B cell (primary cell): Measurements from ENCODE around the gene MINPP1. TPM values are rescaled to one million over a fixed set of nuclear protein-coding genes. Genes with fewer than 3 reads are reported as not detected.

Experiments used
- ATAC-seq: fragments of 200-7000 bp; cut with Tn5 transposase; one replicate; pipeline ENCODE4 v1.10.0; 2021; ENCODE audit warnings: low read depth, mild to moderate bottlenecking, moderate number of reproducible peaks, moderate library complexity
- CTCF ChIA-PET: fragments of 350-600 bp; sonication (Branson Sonifier 250); formaldehyde crosslinking; loops from one replicate; lab custom pipeline; 2021; ENCODE audit warnings: antibody characterized with exemption, inconsistent platforms; lab: Charles Lee
- POLR2A ChIA-PET: fragments of 350-600 bp; sonication (Branson Sonifier 250); formaldehyde crosslinking; loops from one replicate; lab custom pipeline; 2021; ENCODE audit warnings: antibody characterized with exemption; lab: Charles Lee
- DNase-seq: peaks from one replicate; pipeline ENCODE4 v3.0.0; 2013
- H2AFZ ChIP-seq: 2 replicates; pipeline ENCODE4 v1.6.1; 2012; ENCODE audit warnings: mild to moderate bottlenecking, low read depth, low read length; ENCODE audit not compliant: insufficient read depth, poor library complexity, severe bottlenecking
- H3K27ac ChIP-seq, 2 donors: 1 replicate in 1 of 2; 2 replicates in 1 of 2; pipeline ENCODE4 v1.5.1; 2012 to 2013; ENCODE audit warnings: low read length in 2 of 2, mild to moderate bottlenecking in 2 of 2, moderate library complexity in 1 of 2
- H3K27me3 ChIP-seq, 4 experiments: fragments of 200-600 bp in 1 of 4; sonication (generic) in 1 of 4; replicated peaks in 1 of 4; 1 replicate in 2 of 4; 2 replicates in 2 of 4; pipeline versions ENCODE4 v1.6.1 to v1.7.0; 2013 to 2016; ENCODE audit warnings: low read length in 3 of 4, mild to moderate bottlenecking in 2 of 4, mixed read lengths in 1 of 4, moderate library complexity in 1 of 4; ENCODE audit not compliant: insufficient read depth in 4 of 4, control insufficient read depth in 3 of 4; ENCODE audit errors: control extremely low read depth in 1 of 4
- H3K36me3 ChIP-seq, 2 experiments: replicated peaks in 1 of 2; 1 replicate in 1 of 2; 2 replicates in 1 of 2; pipeline versions ENCODE4 v1.6.1 to v1.7.1; 2013; ENCODE audit warnings: low read length in 1 of 2; ENCODE audit not compliant: insufficient read depth in 2 of 2, control insufficient read depth in 1 of 2; ENCODE audit errors: control extremely low read depth in 1 of 2, extremely low read depth in 1 of 2
- H3K4me1 ChIP-seq, 2 donors: fragments of 200-600 bp in 1 of 2; sonication (generic) in 1 of 2; 1 replicate in 1 of 2; 2 replicates in 1 of 2; pipeline versions ENCODE4 v1.5.1 to v1.6.1; 2013 to 2017; ENCODE audit warnings: low read length in 2 of 2; ENCODE audit not compliant: control insufficient read depth in 2 of 2, insufficient read depth in 2 of 2
- H3K4me2 ChIP-seq: replicated peaks from 2 replicates; pipeline ENCODE3; 2012; ENCODE audit warnings: mild to moderate bottlenecking, low read depth, low read length; ENCODE audit not compliant: poor library complexity, severe bottlenecking
- H3K4me3 ChIP-seq, 5 experiments: fragments of 200-600 bp in 1 of 5; sonication (generic) in 1 of 5; 1 replicate in 3 of 5; 2 replicates in 2 of 5; pipeline versions ENCODE4 v1.5.1 to v1.7.0; 2011 to 2016; ENCODE audit warnings: low read length in 4 of 5, mild to moderate bottlenecking in 4 of 5, low read depth in 2 of 5, control low read depth in 1 of 5, moderate library complexity in 1 of 5; ENCODE audit not compliant: insufficient read depth in 1 of 5; ENCODE audit errors: control extremely low read depth in 1 of 5, extremely low read depth in 1 of 5
- H3K79me2 ChIP-seq: fragments of 200-600 bp; sonication (generic); one replicate; pipeline ENCODE4 v1.6.0; 2016; ENCODE audit warnings: low read length; ENCODE audit not compliant: control insufficient read depth, insufficient read depth
- H3K9ac ChIP-seq: fragments of 200-600 bp; sonication (generic); 2 replicates; pipeline ENCODE4 v1.6.1; 2017; ENCODE audit warnings: mild to moderate bottlenecking, low read length, moderate library complexity
- H3K9me3 ChIP-seq, 3 donors: one replicate each; pipeline versions ENCODE4 v1.6.1 to v1.7.1; 2013; ENCODE audit warnings: low read length in 2 of 3; ENCODE audit not compliant: control insufficient read depth in 2 of 3, insufficient read depth in 1 of 3; ENCODE audit errors: control extremely low read depth in 1 of 3
- H4K20me1 ChIP-seq: 2 replicates; pipeline ENCODE4 v1.6.0; 2012; ENCODE audit warnings: mild to moderate bottlenecking, low read length; ENCODE audit not compliant: insufficient read depth, control insufficient read depth, poor library complexity, severe bottlenecking
- H3K27ac Mint-ChIP-seq: one replicate; pipeline ENCODE4 v1.8.0; 2021; ENCODE audit warnings: mixed read lengths
- H3K27me3 Mint-ChIP-seq: one replicate; pipeline ENCODE4 v1.8.0; 2021; ENCODE audit warnings: mixed read lengths
- H3K4me1 Mint-ChIP-seq: one replicate; pipeline ENCODE4 v1.8.0; 2021; ENCODE audit warnings: mixed read lengths
- H3K4me3 Mint-ChIP-seq: one replicate; pipeline ENCODE4 v1.8.0; 2021; ENCODE audit warnings: mixed read lengths
- H3K9me3 Mint-ChIP-seq: one replicate; pipeline ENCODE4 v1.8.0; 2022; ENCODE audit warnings: mixed read lengths; ENCODE audit not compliant: insufficient read depth
- CTCF ChIP-seq: fragments of 200-600 bp; IDR thresholded peaks from one replicate; pipeline ENCODE4 v1.8.0; 2022; ENCODE audit warnings: antibody characterized with exemption, mild to moderate bottlenecking
- EZH2 ChIP-seq: IDR thresholded peaks from 2 replicates; pipeline ENCODE4 v1.6.1; 2012; ENCODE audit warnings: borderline replicate concordance, low read depth, mild to moderate bottlenecking, moderate library complexity, low read length; ENCODE audit not compliant: insufficient read depth, poor library complexity, severe bottlenecking
- WGBS: methylation state at CpG from one replicate; pipeline ENCODE4 v1.1.5; 2013; ENCODE audit warnings: missing lambda C conversion rate; ENCODE audit not compliant: insufficient coverage; 5-methylcytosine and 5-hydroxymethylcytosine counted together
- intact Hi-C: fragments of 100-400 bp; cut with micrococcal nuclease; formaldehyde crosslinking; loops from one replicate; pipeline ENCODE4 v1.10.0; 2022
- polyA plus RNA-seq: library from polyadenylated mRNA; depleted of rRNA; stranded (reverse); fragments of >200 nt; gene quantifications from 2 replicates; pipeline ENCODE4 v1.2.3, GENCODE V29; 2012
- total RNA-seq, 2 donors: library from RNA; stranded (reverse); fragments of 120-200 nt in 1 of 2; gene quantifications; 1 replicate in 1 of 2; 2 replicates in 1 of 2; pipeline versions ENCODE4 v1.2.3 to v1.2.4, GENCODE V29; 2013 to 2022

Gene MINPP1
- total and polyA plus RNA-seq, 2 donors (not counting 1 experiment from before 2014, with no cell fraction given), result 2.7 to 9.4 TPM

- Histone ChIP-seq H3K4me1 (no peaks in the 10 kb centered on the region), H3K36me3 (peaks cover 0 to 2% of the 10 kb centered on the region in 2 experiments), H3K27me3 (no peaks in the 10 kb centered on the region), H3K27ac (no peak overlapping the region), H4K20me1 (no peaks in the 10 kb centered on the region), H3K79me2 (no peaks in the 10 kb centered on the region), H2AFZ (no peak overlapping the region), H3K4me3 (no peak overlapping the region), H3K4me2 (no peak overlapping the region), H3K9ac (no peak overlapping the region), H3K9me3 (peaks cover 0 to 7% (median 0%) of the 10 kb centered on the region in 3 donors)
- peaks cover under 1% of the 10 kb centered on the region for H3K9me3 Mint-ChIP-seq
- no peak for TF ChIP-seq EZH2
- TF ChIP-seq CTCF, result no peak
- POLR2A ChIA-PET, result no interaction called here
- no peak for ATAC-seq
- H3K4me1 Mint-ChIP-seq, result no peaks in the 10 kb centered on the region
- WGBS, result 88% methylated on average over 3 of the region's 4 CpGs
- no peak for DNase-seq
- no peaks in the 10 kb centered on the region for H3K27me3 Mint-ChIP-seq
- H3K4me3 Mint-ChIP-seq, result no peak overlapping the region
- intact Hi-C loops, result loop anchor here (2.0 kb wide), 1 partner anchor 241 kb away; no protein-coding TSS in a partner anchor
- H3K27ac Mint-ChIP-seq, result no peak overlapping the region
- CTCF ChIA-PET, result interaction anchor here (2.6 kb wide), 1 partner anchor 8 kb away, joined by 6 read pairs; no protein-coding TSS in a partner anchor
These were observed 27.4 kb downstream of the MINPP1 start for GRCh38 chr10:87531908-87532622.

GRCh38 chr10:87532696-87533095, 28.0 kb downstream of the MINPP1 start:
- no peak overlapping the region for H2AFZ ChIP-seq
- no peaks in the 10 kb centered on the region for H3K4me1 Mint-ChIP-seq
- no peak overlapping the region for H3K4me3 ChIP-seq
- DNase-seq, result no peak
- ATAC-seq, result no peak
- no peaks in the 10 kb centered on the region for H3K4me1 ChIP-seq
- no peak overlapping the region for H3K9ac ChIP-seq
- intact Hi-C loops, result loop anchor here (2.0 kb wide), 1 partner anchor 240 kb away; no protein-coding TSS in a partner anchor
- no peaks in the 10 kb centered on the region for H3K27me3 Mint-ChIP-seq
- no peaks in the 10 kb centered on the region for H3K36me3 ChIP-seq
- H3K9me3 Mint-ChIP-seq, result no peaks in the 10 kb centered on the region
- H3K27ac ChIP-seq, result no peak overlapping the region
- H3K4me2 ChIP-seq, result no peak overlapping the region
- H3K4me3 Mint-ChIP-seq, result no peak overlapping the region
- ChIA-PET POLR2A (no interaction called here), CTCF (interaction anchor here (2.6 kb wide), 1 partner anchor 9 kb away, joined by 6 read pairs; no protein-coding TSS in a partner anchor)
- peaks cover 0 to 7% (median 0%) of the 10 kb centered on the region in 3 donors for H3K9me3 ChIP-seq
- no peak for TF ChIP-seq EZH2
- no peak for TF ChIP-seq CTCF
- H3K27ac Mint-ChIP-seq, result no peak overlapping the region
- H3K27me3 ChIP-seq, result no peaks in the 10 kb centered on the region
- no peaks in the 10 kb centered on the region for H4K20me1 ChIP-seq
- H3K79me2 ChIP-seq, result no peaks in the 10 kb centered on the region
